Measurements from ENCODE around the gene ALDH1A1. TPM values are rescaled to one million over a fixed set of nuclear protein-coding genes. Genes with fewer than 3 reads are reported as not detected.

Gene ALDH1A1
- total RNA-seq, 4 donors from 2014 or later, result 184 to 561 (median 251) TPM

DNA sequence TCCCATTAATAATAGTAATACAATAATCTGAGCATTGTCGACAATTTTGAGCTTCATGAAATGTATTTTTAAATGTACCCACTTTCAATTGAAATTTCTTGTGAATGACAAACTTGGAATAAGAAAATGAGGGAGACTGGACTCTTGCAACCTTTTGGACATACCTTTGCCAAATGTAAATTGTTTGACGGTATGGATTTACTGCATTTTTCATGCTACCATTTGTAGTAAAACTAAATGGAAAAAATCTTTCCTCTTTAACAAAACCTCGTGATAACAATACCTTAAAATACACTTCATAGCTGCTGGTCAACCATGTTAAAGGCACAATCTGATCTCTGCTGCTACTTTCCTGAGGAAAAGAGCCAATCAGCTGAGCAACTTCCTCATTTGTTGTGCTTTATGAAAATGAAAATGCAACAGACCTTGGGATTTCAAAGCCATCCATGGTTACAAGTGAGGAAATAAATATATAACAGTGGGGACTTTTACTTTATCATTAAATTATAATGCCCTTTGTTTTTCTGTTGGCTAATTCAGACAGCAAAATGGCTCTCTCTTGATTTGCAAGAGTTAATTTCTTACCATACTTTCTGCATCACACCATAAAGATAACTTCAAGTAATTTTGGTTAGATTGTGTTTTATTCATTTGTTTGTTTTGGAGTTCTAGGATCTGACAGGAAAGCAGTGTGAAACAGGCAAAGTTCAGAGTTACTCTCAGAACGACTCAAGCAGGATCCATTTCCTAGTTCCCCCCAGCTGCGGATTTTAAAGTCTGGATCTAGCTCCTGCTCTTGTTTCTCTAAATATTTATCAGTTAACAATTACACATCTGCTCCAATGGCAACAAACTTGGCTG is 1.1 kb downstream of the ALDH1A1 start:
- Histone ChIP-seq H3K4me3 (peak overlapping the region in 3 of 4 donors; percentile 22 to 55 (median 52)), H3K9me3 (no peaks in the 10 kb centered on the region), H3K27me3 (no peaks in the 10 kb centered on the region), H3K36me3 (no peaks in the 10 kb centered on the region), H3K4me1 (peaks cover 0 to 30% (median 0%) of the 10 kb centered on the region in 4 donors), H3K27ac (peak overlapping the region in 3 of 4 donors; percentile 54 to 78 (median 61))
- TF ChIP-seq, protein P1, sequence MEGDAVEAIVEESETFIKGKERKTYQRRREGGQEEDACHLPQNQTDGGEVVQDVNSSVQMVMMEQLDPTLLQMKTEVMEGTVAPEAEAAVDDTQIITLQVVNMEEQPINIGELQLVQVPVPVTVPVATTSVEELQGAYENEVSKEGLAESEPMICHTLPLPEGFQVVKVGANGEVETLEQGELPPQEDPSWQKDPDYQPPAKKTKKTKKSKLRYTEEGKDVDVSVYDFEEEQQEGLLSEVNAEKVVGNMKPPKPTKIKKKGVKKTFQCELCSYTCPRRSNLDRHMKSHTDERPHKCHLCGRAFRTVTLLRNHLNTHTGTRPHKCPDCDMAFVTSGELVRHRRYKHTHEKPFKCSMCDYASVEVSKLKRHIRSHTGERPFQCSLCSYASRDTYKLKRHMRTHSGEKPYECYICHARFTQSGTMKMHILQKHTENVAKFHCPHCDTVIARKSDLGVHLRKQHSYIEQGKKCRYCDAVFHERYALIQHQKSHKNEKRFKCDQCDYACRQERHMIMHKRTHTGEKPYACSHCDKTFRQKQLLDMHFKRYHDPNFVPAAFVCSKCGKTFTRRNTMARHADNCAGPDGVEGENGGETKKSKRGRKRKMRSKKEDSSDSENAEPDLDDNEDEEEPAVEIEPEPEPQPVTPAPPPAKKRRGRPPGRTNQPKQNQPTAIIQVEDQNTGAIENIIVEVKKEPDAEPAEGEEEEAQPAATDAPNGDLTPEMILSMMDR (IDR thresholded peaks at IDR 0.05), result no peak
- TF ChIP-seq POLR2A (IDR thresholded peaks at IDR 0.05), result peak in 1 of 2 donors; percentile 3
- DNase-seq, result no peak

DNA sequence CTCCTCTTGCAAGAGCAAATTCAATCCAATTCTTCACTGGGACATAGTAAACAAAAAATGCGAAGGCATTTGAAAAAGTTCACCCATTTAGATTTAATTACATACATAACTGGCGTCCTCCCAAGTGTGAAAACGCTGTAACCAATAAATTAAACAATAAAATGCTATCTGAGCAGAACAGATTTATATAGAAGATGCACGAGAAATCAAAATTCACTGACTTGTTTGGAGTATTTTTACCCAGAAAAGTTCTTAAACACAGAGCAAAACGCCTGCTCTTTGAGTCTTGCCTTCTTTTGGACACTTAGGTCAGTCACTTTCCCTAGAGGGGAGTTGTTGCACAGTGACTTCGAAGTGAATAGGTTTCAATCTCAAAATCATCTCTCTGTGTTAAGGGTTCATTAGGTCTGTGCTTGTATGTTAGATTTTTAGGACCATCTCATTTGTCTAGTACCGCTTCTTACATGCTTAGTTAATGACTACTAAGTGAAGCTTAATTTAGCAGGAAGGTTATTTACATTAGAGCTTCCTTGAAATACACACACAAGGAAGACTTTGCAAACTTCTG is 1.9 kb downstream of the ALDH1A1 start:
- Histone ChIP-seq H3K9me3 (no peaks in the 10 kb centered on the region), H3K27ac (peak overlapping the region in 3 of 4 donors; percentile 54 to 78 (median 61)), H3K4me1 (peaks cover 0 to 30% (median 0%) of the 10 kb centered on the region in 4 donors), H3K4me3 (peak overlapping the region in 3 of 4 donors; percentile 22 to 55 (median 52)), H3K27me3 (no peaks in the 10 kb centered on the region), H3K36me3 (no peaks in the 10 kb centered on the region)
- TF ChIP-seq, protein P1 (IDR thresholded peaks at IDR 0.05), result no peak
- TF ChIP-seq POLR2A (IDR thresholded peaks at IDR 0.05), result no peak
- no peak for DNase-seq

DNA sequence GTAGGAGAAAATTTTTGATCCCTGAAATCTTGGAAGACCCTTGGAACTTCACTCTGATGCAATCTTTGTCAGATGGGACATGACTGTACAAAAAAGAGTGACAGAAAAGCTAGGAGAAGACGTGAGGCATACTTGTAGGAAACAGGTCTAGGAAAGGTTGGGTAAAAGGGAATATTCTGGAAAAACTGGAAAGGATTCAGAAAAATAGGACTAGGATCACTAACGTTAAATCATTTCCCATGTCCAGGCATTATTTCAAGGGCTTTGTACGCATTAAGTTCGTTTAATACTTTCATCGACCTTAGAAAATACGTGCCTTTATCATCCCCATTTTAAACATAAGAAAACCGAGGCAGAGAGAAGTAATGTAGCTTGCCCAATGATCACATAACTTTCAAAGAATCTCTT is 2.9 kb downstream of the ALDH1A1 start:
- no peak for DNase-seq
- H3K9me3 ChIP-seq, result no peaks in the 10 kb centered on the region
- H3K36me3 ChIP-seq, result no peaks in the 10 kb centered on the region
- peak overlapping the region in 3 of 4 donors; percentile 4 to 55 (median 52) for H3K4me3 ChIP-seq
- H3K27me3 ChIP-seq, result no peaks in the 10 kb centered on the region
- no peak for TF ChIP-seq POLR2A (IDR thresholded peaks at IDR 0.05)
- TF ChIP-seq, protein P1 (IDR thresholded peaks at IDR 0.05), result no peak
- H3K4me1 ChIP-seq, result peaks cover 0 to 30% (median 0%) of the 10 kb centered on the region in 4 donors
- H3K27ac ChIP-seq, result peak overlapping the region in 2 of 4 donors; percentile 41 to 78

DNA sequence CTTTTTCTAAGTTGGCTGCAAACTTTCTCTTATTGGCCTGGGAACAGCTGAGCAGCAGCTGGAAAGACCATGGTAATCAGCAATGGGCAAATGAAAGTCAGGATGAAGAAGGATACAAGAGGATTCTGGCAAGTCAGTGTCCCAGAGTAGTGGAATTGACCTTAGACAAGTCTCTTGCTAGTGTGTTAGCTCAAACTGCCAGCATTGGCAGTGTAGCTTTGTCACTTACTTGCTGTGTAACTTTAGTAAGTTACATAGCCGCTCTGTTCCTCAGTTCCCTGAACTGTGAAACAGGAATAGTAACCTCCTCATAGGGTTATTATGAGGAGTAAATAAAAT is 3.6 kb downstream of the ALDH1A1 start:
- Histone ChIP-seq H3K27ac (peak overlapping the region in 2 of 4 donors; percentile 58 to 78), H3K4me3 (peak overlapping the region in 2 of 4 donors; percentile 52 to 55), H3K9me3 (no peaks in the 10 kb centered on the region), H3K36me3 (no peaks in the 10 kb centered on the region), H3K27me3 (no peaks in the 10 kb centered on the region), H3K4me1 (peaks cover 0 to 28% (median 0%) of the 10 kb centered on the region in 4 donors)
- DNase-seq, result no peak
- no peak for TF ChIP-seq POLR2A (IDR thresholded peaks at IDR 0.05)
- TF ChIP-seq, protein P1 (IDR thresholded peaks at IDR 0.05), result no peak

DNA sequence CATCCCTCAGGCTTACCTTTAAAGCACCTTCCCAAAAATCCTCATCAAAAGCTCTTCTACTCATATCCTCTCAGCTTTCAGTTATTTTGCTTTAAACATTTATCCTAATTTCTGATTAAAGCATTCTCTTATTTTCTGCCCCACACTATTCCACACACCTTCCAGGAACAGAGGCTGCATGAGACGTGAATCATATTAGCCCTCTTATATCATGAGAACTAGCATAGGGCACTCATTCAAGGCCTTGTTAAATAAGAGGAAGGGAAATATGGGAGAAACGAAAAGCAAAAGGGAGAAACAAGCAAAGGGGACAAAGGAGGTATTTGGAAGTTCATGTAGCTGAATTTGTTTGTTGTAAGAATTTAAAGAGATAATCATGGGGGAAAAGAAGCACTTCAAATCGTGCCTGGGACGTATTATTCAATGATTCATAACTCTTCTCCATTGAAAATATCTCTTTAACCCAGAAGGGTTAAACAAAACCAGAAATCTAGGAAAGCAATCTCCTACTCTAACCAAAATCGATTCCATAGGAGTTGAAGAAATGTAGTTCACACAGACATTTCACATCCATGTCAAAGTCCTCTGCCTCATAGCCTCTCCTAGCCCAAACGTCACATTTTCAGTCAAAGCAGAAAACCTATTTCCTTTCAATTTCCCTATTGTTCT is 4.1 kb downstream of the ALDH1A1 start:
- H3K4me1 ChIP-seq, result peaks cover 0 to 23% (median 0%) of the 10 kb centered on the region in 4 donors
- H3K27ac ChIP-seq, result peak overlapping the region in 2 of 4 donors; percentile 58 to 78
- no peak for DNase-seq
- no peaks in the 10 kb centered on the region for H3K36me3 ChIP-seq
- no peaks in the 10 kb centered on the region for H3K27me3 ChIP-seq
- H3K9me3 ChIP-seq, result no peaks in the 10 kb centered on the region
- H3K4me3 ChIP-seq, result peak overlapping the region in 2 of 4 donors; percentile 52 to 55
- TF ChIP-seq, protein P1 (IDR thresholded peaks at IDR 0.05), result no peak
- no peak for TF ChIP-seq POLR2A (IDR thresholded peaks at IDR 0.05)

Data from Peyer's patch (tissue), 4 donors.